ENCODE results near the gene RGS1. TPM values are rescaled to one million over a fixed set of nuclear protein-coding genes. Genes with fewer than 3 reads are reported as not detected.

RGS1 gene
- total and polyA plus RNA-seq, 2 experiments from 2014 or later, result 0.12 TPM; not detected in 1

GRCh38 chr1:192573499-192573898 is 2.1 kb upstream of the RGS1 start:
- no peaks in the 10 kb centered on the region for H3K4me1 ChIP-seq (ENCODE audit: low read depth)
- H3K9me3 ChIP-seq (ENCODE audit: low read depth), result no peaks in the 10 kb centered on the region
- no peaks in the 10 kb centered on the region for H3K36me3 ChIP-seq
- H3K27ac ChIP-seq, result no peak overlapping the region
- no peak overlapping the region for H3K4me3 ChIP-seq
- no peak for DNase-seq (ENCODE audit: low read depth in 1 of 2, low spot score in 1 of 2)
- TF ChIP-seq, protein P1, sequence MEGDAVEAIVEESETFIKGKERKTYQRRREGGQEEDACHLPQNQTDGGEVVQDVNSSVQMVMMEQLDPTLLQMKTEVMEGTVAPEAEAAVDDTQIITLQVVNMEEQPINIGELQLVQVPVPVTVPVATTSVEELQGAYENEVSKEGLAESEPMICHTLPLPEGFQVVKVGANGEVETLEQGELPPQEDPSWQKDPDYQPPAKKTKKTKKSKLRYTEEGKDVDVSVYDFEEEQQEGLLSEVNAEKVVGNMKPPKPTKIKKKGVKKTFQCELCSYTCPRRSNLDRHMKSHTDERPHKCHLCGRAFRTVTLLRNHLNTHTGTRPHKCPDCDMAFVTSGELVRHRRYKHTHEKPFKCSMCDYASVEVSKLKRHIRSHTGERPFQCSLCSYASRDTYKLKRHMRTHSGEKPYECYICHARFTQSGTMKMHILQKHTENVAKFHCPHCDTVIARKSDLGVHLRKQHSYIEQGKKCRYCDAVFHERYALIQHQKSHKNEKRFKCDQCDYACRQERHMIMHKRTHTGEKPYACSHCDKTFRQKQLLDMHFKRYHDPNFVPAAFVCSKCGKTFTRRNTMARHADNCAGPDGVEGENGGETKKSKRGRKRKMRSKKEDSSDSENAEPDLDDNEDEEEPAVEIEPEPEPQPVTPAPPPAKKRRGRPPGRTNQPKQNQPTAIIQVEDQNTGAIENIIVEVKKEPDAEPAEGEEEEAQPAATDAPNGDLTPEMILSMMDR (IDR thresholded peaks at IDR 0.05; ENCODE audit: low read depth, low read length), result no peak
- no peaks in the 10 kb centered on the region for H3K27me3 ChIP-seq

DNA sequence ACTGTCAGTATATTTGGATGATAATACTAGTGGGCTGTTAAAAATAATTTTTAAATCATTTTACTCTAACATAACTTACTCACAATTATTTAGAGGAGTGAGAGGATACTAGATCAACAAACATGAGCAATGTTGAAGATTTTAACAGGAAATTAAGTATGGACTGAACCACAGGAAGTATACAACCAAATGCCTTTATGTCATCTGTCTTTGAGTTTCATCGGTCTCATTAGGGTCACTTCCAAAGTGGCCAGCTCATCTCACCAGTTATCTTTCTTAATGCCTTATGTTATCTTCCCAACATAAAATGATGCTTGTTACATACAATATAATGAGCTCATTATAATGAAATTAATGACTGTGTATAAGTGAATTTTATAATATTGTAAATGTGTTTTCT is 1.5 kb upstream of the RGS1 start:
- no peaks in the 10 kb centered on the region for H3K9me3 ChIP-seq (ENCODE audit: low read depth)
- no peak for DNase-seq (ENCODE audit: low read depth in 1 of 2, low spot score in 1 of 2)
- no peaks in the 10 kb centered on the region for H3K4me1 ChIP-seq (ENCODE audit: low read depth)
- TF ChIP-seq, protein P1 (IDR thresholded peaks at IDR 0.05; ENCODE audit: low read depth, low read length), result no peak
- no peaks in the 10 kb centered on the region for H3K36me3 ChIP-seq
- H3K27me3 ChIP-seq, result no peaks in the 10 kb centered on the region
- no peak overlapping the region for H3K27ac ChIP-seq
- no peak overlapping the region for H3K4me3 ChIP-seq

DNA sequence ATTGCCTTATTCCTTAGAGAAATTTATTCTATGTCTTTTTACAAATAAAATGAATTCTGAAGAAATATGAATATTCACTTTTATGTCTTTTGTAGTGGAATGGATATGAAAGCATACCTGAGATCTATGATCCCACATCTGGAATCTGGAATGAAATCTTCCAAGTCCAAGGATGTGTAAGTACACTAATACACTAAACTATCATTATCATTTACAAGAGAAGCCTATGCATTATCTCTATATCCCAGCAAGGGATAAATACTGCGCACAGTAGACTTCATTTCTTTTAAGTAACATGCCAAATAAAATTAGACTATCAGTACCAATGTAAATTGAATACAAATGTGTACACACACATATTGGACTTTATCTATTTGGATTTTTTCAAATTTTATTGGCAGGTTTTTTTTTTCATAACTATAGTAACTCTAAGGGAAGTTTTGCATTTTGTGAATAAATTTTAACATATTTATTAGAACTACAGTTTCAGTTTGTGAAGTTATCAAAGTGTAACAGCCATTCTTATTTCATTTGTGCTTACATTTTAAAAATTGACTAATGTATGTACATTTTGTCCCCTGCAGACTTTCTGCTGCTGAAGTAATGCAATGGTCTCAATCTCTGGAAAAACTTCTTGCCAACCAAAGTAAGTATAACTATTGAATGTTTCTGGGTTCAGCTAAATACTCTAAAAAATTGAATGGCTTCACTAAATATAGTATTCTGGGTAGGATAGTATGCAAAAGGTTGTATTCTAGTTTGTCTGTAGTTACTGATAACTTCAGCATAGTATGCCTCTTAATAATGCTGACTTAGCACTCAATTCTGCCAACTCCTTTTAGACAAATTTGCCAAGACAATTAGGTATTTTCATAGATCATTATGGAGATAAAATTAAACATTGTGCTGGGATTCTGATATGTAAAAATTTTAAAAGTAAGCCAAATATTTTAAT is 894 bp downstream of the RGS1 start:
- H3K27me3 ChIP-seq, result no peaks in the 10 kb centered on the region
- TF ChIP-seq, protein P1 (IDR thresholded peaks at IDR 0.05; ENCODE audit: low read depth, low read length), result no peak
- H3K36me3 ChIP-seq, result no peaks in the 10 kb centered on the region
- H3K4me1 ChIP-seq (ENCODE audit: low read depth), result no peaks in the 10 kb centered on the region
- H3K4me3 ChIP-seq, result no peak overlapping the region
- DNase-seq (ENCODE audit: low read depth in 1 of 2, low spot score in 1 of 2), result no peak
- H3K27ac ChIP-seq, result no peak overlapping the region
- no peaks in the 10 kb centered on the region for H3K9me3 ChIP-seq (ENCODE audit: low read depth)

DNA sequence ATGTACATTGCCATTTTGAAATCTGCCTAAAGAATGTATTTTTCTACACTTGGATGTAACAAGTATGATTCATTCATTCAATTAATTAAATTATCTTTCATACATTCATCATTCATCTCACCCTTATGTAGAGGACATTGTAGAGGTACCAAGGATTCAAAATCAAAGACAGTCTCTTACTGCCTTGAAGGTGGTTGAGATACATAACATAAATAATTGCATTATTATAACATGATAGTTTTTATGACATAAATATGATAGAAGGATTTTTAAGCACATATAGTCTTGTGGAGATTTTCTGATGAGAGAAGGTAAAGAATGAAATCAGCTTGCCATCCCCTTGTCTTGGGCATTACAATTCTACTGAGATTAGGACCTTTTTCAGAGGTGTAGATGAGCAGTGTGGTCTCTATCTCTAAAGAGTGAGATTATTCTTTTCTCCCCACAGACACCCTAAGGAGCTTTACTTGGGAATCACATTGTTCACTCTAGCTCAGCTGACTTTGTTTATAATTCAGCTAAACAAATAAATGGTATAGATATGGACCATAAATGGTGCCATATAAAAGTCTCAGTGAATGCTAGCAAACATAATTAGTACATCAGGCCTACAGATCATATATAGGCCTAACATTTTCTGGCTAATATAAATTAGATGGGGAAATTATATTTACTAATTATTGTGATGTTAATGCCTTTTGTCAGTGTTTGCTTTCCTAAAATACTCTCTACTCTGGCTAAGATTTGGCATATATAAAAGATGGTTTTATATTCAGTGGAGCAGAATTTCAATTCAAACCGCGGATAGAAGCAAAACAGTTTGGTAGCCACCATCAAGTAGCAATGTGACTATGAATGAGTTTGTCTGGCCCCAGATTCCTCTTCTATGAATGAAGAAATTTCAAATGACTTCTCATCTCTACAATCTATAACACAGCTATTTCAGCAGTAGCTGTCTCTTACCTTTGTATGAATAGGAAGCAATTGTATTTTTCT is 1.9 kb downstream of the RGS1 start:
- TF ChIP-seq, protein P1 (IDR thresholded peaks at IDR 0.05; ENCODE audit: low read depth, low read length), result no peak
- Histone ChIP-seq H3K4me3 (no peak overlapping the region), H3K27me3 (no peaks in the 10 kb centered on the region), H3K4me1 (ENCODE audit: low read depth) (no peaks in the 10 kb centered on the region), H3K9me3 (ENCODE audit: low read depth) (no peaks in the 10 kb centered on the region), H3K27ac (no peak overlapping the region), H3K36me3 (no peaks in the 10 kb centered on the region)
- DNase-seq (ENCODE audit: low read depth in 1 of 2, low spot score in 1 of 2), result no peak

DNA sequence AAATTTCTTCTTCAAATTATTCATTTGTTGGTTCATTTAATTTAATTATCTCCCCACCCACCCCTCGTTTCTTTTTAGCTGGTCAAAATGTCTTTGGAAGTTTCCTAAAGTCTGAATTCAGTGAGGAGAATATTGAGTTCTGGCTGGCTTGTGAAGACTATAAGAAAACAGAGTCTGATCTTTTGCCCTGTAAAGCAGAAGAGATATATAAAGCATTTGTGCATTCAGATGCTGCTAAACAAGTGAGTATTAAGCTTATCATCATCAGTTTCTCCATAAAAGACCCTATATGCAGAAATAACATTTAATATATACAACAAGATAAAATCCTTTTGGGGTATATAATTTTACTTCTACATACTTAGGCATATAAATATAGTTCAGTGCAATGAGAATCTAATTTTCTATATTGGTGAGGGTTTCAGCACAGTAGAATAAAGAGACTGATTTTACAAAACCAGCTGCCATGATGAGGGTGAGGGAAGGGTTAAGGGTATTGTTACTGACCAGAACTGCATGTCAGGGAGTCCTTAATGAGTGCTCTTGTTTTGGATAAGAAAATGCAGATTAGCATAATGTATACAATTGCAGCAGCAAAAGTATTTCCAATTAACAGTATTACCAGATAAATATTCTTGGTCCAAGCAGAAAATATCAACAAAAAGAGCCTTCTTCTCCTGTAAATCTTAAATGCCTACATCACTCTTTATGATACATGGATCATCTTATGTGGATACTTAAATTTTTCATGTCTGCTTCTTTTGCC is 2.8 kb downstream of the RGS1 start:
- Histone ChIP-seq H3K27me3 (no peaks in the 10 kb centered on the region), H3K36me3 (no peaks in the 10 kb centered on the region), H3K4me1 (ENCODE audit: low read depth) (no peaks in the 10 kb centered on the region), H3K4me3 (no peak overlapping the region), H3K27ac (no peak overlapping the region), H3K9me3 (ENCODE audit: low read depth) (no peaks in the 10 kb centered on the region)
- TF ChIP-seq, protein P1 (IDR thresholded peaks at IDR 0.05; ENCODE audit: low read depth, low read length), result no peak
- DNase-seq (ENCODE audit: low read depth in 1 of 2, low spot score in 1 of 2), result no peak
